AG04450 (cell line): ENCODE data around the gene PLA2G2E. TPM values are rescaled to one million over a fixed set of nuclear protein-coding genes. Genes with fewer than 3 reads are reported as not detected.

Experiments used
- CTCF ChIA-PET: fragments of 300-600, 350-600 bp; formaldehyde crosslinking; extraction: SDS; loops from one replicate; lab custom pipeline; 2022; ENCODE audit warnings: antibody characterized with exemption, inconsistent platforms; lab: Charles Lee
- POLR2A ChIA-PET: fragments of 350-600 bp; formaldehyde crosslinking; extraction: SDS; loops from one replicate; lab custom pipeline; 2021; ENCODE audit warnings: antibody characterized with exemption, inconsistent platforms; lab: Yijun Ruan, JAX
- DNase-seq: peaks from one replicate; pipeline ENCODE4 v3.0.0-alpha.2; 2011; ENCODE audit warnings: low read depth, low spot score
- H3K27ac ChIP-seq: one replicate; pipeline ENCODE4 v1.5.1; 2012; ENCODE audit warnings: low read depth, low read length, control low read depth
- H3K27me3 ChIP-seq: one replicate; pipeline ENCODE4 v1.6.0; 2012; ENCODE audit warnings: low read length; ENCODE audit not compliant: control insufficient read depth, insufficient read depth
- H3K4me3 ChIP-seq: 2 replicates; pipeline ENCODE4 v1.5.1; 2011; ENCODE audit warnings: mild to moderate bottlenecking, low read depth, low read length, control low read depth
- H3K9me3 ChIP-seq: 2 replicates; pipeline ENCODE4 v1.5.1; 2012; ENCODE audit warnings: low read length; ENCODE audit not compliant: control insufficient read depth, insufficient read depth
- polyA plus RNA-seq: library from polyadenylated mRNA; depleted of rRNA; stranded (reverse); fragments of >200 nt; gene quantifications from 2 replicates; pipeline ENCODE4 v1.2.3, GENCODE V29; 2011
- TF ChIP-seq, protein P1 (sequence below): IDR thresholded peaks from 2 replicates; pipeline ENCODE4 v1.5.1; 2011; ENCODE audit warnings: low read depth, low read length, control low read depth, inconsistent platforms

The PLA2G2E gene
- polyA plus RNA-seq, 1 experiment = not detected

DNA sequence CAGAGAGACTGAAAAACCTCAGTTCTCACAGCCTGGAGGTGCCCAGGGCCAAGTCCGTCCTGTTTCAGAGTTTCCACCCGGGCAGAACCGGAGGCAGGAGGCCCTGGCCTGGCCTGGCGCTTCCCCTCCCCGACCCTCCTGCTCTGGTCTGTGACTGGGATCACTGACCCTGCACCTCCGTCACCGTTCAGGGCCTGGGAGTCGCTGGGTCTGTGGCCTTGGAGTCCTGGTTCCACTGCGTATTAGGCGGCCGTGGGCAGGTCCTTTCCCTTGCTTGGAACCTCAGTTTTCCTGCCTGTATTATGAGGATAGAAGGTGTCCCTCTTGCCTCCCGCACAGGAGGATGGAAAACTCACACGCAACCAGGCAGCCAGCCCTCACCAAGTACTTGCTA, 533 bp upstream of the PLA2G2E start:
- H3K4me3 ChIP-seq = no peak overlapping the region
- TF ChIP-seq, protein P1, sequence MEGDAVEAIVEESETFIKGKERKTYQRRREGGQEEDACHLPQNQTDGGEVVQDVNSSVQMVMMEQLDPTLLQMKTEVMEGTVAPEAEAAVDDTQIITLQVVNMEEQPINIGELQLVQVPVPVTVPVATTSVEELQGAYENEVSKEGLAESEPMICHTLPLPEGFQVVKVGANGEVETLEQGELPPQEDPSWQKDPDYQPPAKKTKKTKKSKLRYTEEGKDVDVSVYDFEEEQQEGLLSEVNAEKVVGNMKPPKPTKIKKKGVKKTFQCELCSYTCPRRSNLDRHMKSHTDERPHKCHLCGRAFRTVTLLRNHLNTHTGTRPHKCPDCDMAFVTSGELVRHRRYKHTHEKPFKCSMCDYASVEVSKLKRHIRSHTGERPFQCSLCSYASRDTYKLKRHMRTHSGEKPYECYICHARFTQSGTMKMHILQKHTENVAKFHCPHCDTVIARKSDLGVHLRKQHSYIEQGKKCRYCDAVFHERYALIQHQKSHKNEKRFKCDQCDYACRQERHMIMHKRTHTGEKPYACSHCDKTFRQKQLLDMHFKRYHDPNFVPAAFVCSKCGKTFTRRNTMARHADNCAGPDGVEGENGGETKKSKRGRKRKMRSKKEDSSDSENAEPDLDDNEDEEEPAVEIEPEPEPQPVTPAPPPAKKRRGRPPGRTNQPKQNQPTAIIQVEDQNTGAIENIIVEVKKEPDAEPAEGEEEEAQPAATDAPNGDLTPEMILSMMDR = no peak
- H3K27me3 ChIP-seq = peaks cover 16% of the 10 kb centered on the region
- CTCF ChIA-PET = no interaction called here
- POLR2A ChIA-PET = no interaction called here
- no peak for DNase-seq
- no peak overlapping the region for H3K27ac ChIP-seq
- H3K9me3 ChIP-seq = no peaks in the 10 kb centered on the region

DNA sequence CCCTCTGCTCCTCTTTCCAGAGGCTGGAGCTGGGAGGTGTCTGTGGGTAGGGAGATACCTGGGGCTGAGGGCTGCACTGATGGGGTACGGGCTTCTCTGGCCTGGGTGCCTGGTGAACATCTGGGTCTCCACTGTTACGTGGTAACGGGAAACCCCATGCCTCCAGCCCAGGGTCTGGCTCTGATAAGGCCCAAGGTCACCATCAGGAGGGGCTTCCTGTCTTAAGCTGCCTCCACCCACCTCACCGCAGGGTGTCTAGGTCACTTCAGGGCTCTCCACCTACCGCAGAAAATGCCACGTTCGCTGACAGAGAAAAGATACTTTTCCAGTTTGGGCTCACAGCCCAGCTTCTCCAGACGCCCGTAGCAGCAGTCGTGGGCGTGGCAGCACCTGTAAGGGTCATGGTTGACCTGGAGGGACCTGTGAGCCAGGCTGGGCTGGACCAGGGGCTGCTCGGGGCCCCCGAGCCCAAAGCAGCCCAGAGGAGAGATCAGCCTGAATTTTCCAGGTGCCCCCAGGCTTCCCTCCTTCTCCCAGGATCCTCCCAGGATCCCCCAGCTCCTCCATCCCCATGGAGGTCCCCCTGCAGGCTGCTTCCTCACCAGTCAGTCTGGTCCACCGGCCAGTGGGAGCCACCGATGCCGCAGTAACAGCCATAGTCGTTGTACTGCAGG, 1.3 kb downstream of the PLA2G2E start:
- no peaks in the 10 kb centered on the region for H3K9me3 ChIP-seq
- no peak overlapping the region for H3K4me3 ChIP-seq
- POLR2A ChIA-PET = no interaction called here
- CTCF ChIA-PET = interaction anchor here (0.6 to 1.1 kb wide), 3 partner anchors 230 to 290 kb away, joined by 3 to 4 read pairs (median 4); no protein-coding TSS in a partner anchor
- peaks cover 16% of the 10 kb centered on the region for H3K27me3 ChIP-seq
- TF ChIP-seq, protein P1 = no peak
- no peak overlapping the region for H3K27ac ChIP-seq
- no peak for DNase-seq

DNA sequence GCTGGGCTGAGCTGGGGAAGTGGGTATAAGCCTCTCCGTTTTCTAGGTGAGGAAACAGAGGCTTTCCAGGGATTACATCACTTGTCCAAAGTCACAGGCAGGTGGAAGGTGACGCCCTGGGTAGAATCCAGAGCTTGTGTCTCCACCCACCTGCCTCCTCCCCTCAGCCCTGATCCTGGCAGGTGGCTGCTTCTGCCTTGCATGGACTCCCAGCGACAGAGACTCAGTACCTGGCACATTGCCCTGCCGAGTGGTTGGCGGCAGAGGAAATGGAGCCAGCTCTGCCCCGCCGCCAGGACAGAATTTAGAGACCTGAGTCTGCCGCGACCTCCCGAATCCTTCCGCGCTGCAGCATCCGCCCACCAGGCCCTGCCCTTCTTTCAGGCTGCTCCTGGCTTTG, 2.1 kb downstream of the PLA2G2E start:
- H3K9me3 ChIP-seq = no peaks in the 10 kb centered on the region
- DNase-seq = no peak
- no peak overlapping the region for H3K4me3 ChIP-seq
- ChIA-PET CTCF (interaction anchor here (0.6 to 1.1 kb wide), 3 partner anchors 231 to 291 kb away, joined by 3 to 4 read pairs (median 4); no protein-coding TSS in a partner anchor), POLR2A (no interaction called here)
- H3K27ac ChIP-seq = no peak overlapping the region
- TF ChIP-seq, protein P1 = no peak
- peaks cover 12% of the 10 kb centered on the region for H3K27me3 ChIP-seq

DNA sequence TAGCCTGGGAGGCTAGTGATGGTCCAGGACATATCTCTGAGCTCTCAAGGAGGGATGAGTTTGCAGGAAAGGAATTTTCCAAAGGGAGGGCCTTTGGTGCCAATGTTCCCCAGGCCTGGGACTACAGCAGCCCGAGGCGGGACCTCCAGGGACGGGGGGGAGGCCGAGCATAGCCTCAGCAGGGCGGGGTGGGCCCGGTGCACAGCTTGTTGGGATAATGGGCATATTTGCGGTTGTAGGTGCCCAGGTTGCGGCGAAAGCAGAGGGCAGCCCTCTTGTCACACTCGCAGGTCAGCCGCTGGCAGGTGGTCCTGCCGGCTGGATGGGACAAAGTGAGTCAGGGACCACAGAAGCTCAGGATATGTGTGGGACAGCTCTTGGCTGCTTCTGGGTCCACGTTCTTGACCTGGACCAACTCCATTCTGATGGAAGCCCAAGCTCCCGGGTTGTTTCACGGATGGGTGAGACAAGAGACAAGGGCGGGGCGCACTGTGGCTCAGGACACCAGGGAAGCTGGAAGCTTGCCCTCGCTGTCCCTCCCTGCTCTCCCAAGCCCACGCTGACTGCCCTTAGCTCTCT, 3.2 kb downstream of the PLA2G2E start:
- no peak for DNase-seq
- CTCF ChIA-PET = interaction anchor here (0.8 to 6.3 kb wide), 4 partner anchors 232 to 574 kb away, joined by 7 to 65 read pairs (median 8); no protein-coding TSS in a partner anchor
- Histone ChIP-seq H3K27me3 (peaks cover 12% of the 10 kb centered on the region), H3K27ac (no peak overlapping the region), H3K4me3 (no peak overlapping the region), H3K9me3 (no peaks in the 10 kb centered on the region)
- TF ChIP-seq, protein P1 = no peak
- POLR2A ChIA-PET = interaction anchor here (0.7 kb wide), 1 partner anchor 258 kb away, joined by 5 read pairs; no protein-coding TSS in a partner anchor

DNA sequence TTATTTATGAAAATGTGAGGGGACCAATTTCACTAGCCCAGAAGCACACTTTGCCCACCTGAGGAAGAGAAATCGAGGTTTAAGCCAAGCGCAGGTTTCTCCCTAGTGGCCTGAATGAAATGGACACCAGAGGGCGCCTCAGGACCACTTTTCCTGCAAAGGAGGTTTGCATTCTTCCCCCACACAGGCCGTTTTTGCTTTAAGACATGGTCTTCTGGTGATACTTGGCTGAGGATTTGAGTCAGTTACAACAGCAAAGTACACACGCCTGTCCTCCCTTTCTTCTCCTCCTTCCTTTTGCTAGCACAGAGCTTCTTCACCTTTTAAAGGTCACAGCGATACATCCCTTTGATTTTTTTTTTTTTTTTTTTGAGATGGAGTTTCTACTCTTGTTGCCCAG, 5.4 kb downstream of the PLA2G2E start:
- peaks cover 11% of the 10 kb centered on the region for H3K27me3 ChIP-seq
- no peak overlapping the region for H3K27ac ChIP-seq
- TF ChIP-seq, protein P1 = peak; percentile 96
- H3K4me3 ChIP-seq = no peak overlapping the region
- peak; percentile 60 for DNase-seq
- ChIA-PET CTCF (interaction anchor here (0.6 to 6.3 kb wide), 32 partner anchors 8 to 737 kb away, joined by 3 to 68 read pairs (median 4); partner anchors contain the start of gene CAMK2N1), POLR2A (no interaction called here)
- no peaks in the 10 kb centered on the region for H3K9me3 ChIP-seq
